ENCODE data around the gene NOL9.

Gene NOL9

GRCh38 chr1:6489383-6489765 lies 64.9 kb downstream of the NOL9 start:
- DNase-seq (ENCODE audit: low read depth, low spot score) = no peak

DNA sequence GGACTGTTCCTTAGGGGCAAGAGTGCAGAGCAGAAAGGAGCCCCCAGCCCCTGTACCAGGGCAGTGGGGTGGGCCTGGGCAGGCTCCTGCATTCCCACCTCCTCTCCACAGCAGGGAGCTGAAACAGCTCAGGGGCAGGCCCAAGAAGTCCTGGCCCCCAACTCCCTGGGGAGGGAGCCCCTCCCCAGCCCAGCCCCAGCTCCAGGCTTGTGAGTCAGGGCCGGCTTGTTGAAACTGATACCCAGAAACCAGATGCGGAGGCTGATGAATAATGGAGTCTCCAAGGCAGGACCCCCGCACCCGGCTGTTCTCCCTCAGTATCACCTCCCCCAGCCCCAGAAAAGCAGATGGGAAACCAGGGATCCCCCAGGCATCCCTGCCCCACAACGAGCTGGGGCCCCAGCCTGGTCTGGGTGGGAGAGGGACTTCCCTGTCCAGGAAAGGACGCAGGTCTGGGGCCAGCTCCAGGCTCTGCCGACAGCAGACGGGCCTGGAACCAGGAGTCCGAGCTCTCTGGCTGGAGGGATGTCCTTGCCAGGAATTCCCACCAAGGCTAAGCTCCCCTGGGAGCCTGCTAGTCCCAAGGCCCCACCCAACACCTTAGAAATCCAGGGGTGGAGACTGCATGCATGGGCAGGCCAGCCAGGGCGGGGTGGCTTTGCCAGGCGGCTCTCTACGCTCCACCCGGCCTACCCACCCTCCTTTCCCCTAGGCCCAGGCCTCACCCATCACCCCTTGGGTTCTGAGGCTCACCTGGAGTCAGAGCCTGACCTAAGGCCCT lies 65.5 kb downstream of the NOL9 start:
- DNase-seq (ENCODE audit: low read depth, low spot score) = no peak

- no peak for DNase-seq (ENCODE audit: low read depth, low spot score)
Observed at GRCh38 chr1:6487804-6488484, 66.4 kb downstream of the NOL9 start.

- peak; percentile 91 for DNase-seq (ENCODE audit: low read depth, low spot score)
Observed at GRCh38 chr1:6486433-6487011, 67.8 kb downstream of the NOL9 start.

DNA sequence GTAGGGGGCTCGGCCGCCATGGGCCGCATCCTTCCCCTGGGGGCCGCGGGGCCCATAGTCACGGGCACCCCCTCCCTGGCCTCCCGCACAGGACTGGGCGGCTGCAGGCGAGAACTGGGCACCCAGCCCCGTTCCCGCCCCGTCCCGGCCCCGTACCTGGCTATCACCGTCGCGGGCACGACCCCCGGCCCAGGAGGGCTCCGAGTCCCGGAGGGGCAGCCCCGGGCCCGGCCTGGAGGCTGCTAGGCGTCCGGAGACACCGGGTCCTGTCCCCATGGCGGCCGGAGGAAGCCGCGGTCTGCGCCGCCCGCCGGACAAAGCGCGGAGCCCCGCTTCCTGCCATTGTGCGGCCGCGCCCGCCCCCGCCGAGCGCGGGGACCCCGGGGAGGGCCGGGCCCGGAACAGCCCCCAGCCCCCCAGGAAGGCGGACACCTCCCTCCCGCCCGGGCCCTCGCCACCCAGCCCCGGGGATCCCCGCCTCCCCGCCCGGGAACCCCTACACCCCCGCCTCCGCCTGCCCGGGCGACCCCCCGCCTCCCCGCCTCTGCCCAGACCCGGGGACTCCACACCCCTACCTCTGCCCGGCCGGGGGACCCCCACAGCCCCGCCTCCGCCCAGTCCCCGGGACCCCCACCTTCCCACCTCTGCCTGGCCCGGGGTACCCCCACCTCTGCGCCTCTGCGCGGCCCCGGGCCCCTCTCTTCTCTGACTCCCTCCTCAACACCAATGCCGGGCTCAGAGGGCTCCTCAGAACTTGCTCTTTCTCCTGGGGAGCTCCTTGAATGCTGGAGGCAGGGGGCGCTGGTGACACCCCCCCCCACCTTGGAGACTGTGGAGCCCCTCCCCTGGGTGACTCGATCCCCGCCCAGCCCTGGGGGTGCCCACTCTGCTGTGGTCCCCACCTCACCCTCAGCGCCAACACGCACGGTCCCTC lies 68.9 kb downstream of the NOL9 start:
- no peak for DNase-seq (ENCODE audit: low read depth, low spot score)

- DNase-seq (ENCODE audit: low read depth, low spot score) = no peak
Observed at GRCh38 chr1:6484826-6485167, 69.5 kb downstream of the NOL9 start.

GRCh38 chr1:6483761-6484117 lies 70.6 kb downstream of the NOL9 start:
- DNase-seq (ENCODE audit: low read depth, low spot score) = no peak

DNA sequence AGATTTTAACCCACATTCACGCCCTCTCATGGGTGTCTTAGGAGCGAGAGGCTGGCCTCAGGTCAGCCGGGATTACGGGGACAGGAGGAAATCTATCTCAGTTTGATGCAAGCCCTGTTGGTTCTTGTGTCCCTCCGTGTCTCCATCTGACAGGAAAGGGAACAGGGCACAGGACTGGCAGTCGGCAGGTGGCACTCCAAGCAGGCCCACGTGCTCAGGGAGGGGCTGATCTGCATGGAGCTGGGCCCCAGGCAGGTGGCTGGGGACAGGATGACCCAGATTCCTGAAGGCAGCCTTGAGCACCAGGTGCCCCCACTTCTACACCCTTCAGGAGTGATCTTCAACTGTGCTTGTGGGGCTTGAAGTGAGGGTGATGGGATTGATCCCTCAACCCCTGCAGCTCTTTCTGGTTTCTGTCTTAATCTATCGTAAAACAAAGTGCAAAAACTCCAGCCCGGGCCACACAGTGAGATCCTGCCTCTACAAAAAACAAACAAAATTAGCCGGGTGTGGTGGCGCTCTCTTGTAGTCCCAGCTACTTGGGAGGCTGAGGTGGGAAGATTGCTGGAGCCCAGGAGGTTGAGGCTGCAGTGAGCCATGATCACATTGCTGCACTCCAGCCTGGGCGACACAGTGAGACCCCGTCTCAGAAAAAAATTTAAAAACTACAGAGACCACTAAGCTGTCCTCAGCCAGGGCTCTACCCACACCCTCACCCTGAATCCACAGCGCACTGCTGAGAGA lies 71.1 kb downstream of the NOL9 start:
- no peak for DNase-seq (ENCODE audit: low read depth, low spot score)

DNA sequence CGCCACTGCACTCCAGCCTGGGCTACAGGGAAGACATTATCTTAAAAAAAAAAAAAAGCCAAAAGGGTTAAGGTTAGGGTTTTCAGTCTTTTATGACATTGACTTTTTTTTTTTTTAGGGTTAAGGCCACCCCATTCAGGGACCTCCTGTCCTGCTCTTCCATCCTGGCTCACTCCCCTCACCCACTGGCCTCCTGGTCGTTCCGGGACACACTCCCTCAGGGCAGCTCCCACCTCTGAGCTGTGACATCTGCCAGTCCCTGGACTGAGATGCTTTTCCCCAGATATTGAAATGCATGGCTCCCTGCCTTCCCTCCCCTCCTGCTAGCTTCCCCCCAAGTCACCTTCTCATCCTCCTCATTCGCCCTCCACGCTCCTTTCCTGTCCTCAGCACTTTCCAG lies 72.5 kb downstream of the NOL9 start:
- DNase-seq (ENCODE audit: low read depth, low spot score) = no peak

- DNase-seq (ENCODE audit: low read depth, low spot score) = peak; percentile 67
Observed at GRCh38 chr1:6477039-6477820, 77.1 kb downstream of the NOL9 start.

GRCh38 chr1:6476483-6476882 lies 77.8 kb downstream of the NOL9 start:
- DNase-seq (ENCODE audit: low read depth, low spot score) = no peak

GRCh38 chr1:6475381-6476133 lies 78.8 kb downstream of the NOL9 start:
- DNase-seq (ENCODE audit: low read depth, low spot score) = peak; percentile 64

DNA sequence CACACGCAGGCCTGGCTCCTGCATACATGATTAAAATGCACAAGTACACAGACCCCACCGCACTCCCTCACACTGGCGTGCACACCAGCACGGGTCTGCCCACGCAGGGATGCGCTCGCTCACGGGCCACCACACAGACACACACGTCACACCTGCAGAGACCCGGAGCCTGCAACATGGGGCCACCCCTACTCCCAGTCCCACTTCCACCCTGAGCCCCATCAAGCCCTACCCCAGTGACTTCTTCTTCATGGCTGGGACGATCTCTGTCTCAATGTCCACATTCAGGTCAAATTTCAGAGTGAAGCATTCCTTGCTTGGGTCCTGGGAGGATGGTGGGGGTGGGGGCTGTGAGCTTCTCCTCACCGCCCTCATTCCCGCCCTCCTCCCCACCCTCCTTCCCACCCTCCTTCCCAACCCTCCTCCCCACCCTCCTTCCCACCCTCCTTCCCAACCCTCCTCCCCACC lies 79.5 kb downstream of the NOL9 start:
- no peak for DNase-seq (ENCODE audit: low read depth, low spot score)

GRCh38 chr1:6473974-6474814 lies 80.1 kb downstream of the NOL9 start:
- no peak for DNase-seq (ENCODE audit: low read depth, low spot score)

DNA sequence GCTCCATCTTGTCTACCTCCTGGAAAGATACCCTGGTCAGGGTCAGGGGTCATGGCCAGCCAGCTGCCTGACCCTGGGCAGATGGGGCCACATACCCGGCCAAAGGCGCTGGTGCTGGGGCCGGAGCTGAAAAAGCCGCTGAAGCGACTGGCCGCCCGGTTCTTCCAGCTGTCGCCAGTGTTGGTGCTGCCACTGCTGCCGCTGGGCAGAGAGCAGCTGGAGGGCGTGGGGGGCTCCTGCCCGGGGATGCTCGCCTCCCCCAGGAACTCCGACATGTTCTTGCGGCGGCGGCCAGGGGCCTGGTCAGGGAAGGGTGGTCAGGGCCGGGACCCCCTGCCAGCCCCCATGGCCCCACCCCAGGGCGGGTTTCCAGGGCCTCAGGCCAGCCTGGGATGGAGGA lies 81.2 kb downstream of the NOL9 start:
- no peak for DNase-seq (ENCODE audit: low read depth, low spot score)

DNA sequence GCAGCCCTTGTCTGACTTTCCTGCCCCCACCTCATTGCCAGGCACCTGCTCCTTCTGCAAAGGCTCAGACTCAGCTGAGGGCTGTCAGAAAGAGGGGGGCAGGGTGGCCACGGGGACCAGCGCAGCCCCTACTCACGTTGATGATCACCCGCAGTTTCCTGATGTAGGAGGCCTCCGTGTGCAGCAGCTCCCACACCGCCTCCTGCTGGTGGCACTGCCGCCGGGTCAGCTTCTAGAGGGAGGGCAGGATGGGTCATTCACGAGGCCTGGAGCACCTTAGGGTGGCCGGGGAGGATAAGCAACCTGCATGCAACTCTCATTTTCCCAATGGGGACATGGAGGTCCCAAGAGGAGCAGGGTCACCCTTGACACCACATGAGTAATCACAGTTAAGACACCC lies 81.9 kb downstream of the NOL9 start:
- peak; percentile 57 for DNase-seq (ENCODE audit: low read depth, low spot score)

DNA sequence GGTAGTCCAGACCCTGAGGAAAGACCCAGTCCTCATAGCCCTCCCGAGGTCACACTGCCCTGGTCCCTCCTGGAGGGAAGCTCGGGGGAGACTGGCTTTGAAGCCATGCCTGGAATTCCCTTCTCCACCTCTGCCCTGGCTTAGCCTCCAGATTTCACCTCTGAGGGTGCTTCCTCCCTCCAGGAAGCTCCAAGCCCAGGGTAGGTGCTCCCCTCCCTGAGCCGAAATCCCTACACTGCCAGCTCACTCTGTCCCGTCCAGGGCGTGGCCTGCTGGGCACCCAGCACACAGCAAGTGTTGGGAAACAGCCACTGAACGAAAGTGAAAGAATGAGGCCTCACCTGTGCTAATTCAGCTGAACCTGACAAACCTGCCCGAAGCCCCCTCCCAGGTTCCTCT lies 82.3 kb downstream of the NOL9 start:
- peak; percentile 55 for DNase-seq (ENCODE audit: low read depth, low spot score)
